Stimulated activated CD4-positive, alpha-beta T cell treated with anti-CD3 and anti-CD28 coated beads, Interleukin-1b, Interleukin-23, amount 100 ng/mL, for 4 hours (primary cell): ENCODE measurements around the gene TMEM86A.

Experiments used
- DNase-seq, 2 donors: peaks; one replicate each; pipeline ENCODE4 v3.0.0-alpha.2; 2020; ENCODE audit warnings: low read depth in 2 of 2

TMEM86A gene

GRCh38 chr11:18700375-18700774, 1.8 kb downstream of the TMEM86A start:
- DNase-seq, result no peak

GRCh38 chr11:18700872-18701271, 2.3 kb downstream of the TMEM86A start:
- DNase-seq, result no peak

DNA sequence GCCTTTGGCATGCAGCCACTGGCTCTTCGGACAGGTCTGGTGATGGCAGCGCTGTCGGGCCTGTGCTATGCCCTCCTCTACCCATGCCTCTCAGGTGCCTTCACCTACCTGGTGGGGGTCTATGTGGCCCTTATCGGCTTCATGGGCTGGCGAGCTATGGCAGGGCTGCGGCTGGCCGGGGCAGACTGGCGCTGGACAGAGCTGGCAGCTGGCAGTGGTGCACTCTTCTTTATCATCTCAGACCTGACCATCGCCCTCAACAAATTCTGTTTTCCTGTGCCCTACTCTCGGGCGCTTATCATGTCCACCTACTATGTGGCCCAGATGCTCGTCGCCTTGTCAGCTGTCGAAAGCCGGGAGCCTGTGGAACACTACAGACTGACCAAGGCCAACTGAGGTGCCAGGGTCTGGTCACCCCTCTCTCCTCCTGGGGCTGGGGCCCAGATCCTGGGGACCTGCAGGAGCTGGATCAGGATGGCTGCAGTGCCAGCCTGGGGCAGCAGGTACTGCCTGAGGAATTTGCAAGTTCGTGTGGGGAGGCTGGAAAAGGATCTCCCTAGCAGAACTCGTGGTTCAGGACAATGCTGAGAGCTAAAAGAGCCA, 3.1 kb downstream of the TMEM86A start:
- no peak for DNase-seq

DNA sequence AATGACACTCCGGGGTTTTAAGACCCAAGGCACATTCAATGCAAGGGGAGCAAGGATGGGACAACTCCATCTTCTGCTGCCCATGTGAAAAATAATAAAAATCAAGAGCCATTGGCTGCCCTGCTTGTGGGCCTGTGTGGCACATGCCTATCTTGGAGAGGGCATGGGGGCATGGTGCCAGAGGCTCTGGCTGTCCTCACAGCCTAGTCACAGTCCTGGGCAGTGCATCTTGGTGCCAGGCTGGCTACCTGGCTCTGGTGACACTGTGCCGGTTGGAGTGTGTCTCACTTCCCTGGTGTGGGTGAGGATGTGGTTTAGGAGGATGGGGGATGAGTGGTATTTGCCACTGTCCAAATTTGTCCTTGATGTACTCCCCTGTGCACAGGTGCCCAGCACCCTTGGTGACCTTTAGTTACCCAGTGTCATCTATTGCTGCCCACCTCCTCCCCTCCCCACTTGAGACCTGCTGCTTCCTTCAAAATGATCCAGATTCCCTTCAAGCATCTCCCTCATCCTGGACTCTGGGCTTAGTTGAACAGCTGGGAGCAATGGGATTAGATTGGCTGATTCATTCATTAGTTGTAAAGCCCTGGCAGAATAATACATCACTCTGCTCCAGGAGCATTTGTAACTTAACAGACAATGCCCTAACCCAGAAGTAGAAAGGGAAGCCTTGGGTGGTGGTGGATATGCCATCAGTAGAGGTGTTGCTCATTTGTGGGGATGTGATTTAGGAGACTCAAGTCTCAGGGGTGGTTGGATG, 4.6 kb downstream of the TMEM86A start:
- no peak for DNase-seq

DNA sequence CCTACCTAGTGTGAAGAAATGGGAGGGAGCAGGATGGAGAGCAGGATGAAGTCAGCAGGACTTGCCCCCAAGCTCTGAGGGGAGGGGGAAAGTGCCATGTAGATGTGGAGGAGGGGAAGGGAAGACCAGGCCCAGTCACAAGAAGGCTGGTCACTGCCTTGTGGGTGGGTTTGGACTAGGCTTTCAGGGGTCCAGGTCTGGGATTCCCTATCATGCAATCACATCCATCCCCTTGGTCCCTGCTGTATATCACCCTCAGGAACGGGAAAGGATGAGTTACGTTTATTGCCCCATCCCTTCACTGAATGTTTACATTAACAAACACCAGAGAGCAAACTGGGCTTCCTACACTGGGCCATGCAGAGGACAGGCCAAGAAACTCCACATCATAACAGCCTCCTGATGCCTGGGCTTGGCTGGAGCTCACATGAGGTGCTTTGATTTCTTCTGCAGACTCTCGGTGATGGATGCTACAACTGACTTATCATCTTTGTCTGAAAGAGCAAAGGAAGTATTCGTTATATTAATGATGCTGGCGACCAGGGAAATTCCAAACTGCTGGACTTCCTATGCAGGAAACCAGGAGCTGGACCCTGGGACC, 5.6 kb downstream of the TMEM86A start:
- no peak for DNase-seq

DNA sequence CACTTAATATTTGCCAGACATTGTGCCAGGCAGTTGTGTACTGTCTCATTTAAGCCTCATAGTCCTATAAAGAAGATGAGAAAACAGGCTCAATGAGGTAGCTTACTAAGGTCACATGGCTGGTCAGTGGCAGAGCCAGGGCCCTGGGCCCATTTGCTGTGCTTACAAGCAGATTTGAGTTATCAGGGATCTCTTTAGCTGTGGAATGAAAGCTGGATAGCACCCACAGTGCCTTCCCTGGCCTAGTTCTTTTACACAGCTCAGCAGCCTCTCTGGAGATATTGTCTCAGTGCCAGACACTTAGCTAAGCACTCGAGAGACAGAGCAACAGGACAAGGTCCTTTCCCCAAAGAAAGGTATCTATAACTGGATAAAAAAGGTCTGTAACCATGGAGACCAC, 6.1 kb downstream of the TMEM86A start:
- DNase-seq, result no peak

DNA sequence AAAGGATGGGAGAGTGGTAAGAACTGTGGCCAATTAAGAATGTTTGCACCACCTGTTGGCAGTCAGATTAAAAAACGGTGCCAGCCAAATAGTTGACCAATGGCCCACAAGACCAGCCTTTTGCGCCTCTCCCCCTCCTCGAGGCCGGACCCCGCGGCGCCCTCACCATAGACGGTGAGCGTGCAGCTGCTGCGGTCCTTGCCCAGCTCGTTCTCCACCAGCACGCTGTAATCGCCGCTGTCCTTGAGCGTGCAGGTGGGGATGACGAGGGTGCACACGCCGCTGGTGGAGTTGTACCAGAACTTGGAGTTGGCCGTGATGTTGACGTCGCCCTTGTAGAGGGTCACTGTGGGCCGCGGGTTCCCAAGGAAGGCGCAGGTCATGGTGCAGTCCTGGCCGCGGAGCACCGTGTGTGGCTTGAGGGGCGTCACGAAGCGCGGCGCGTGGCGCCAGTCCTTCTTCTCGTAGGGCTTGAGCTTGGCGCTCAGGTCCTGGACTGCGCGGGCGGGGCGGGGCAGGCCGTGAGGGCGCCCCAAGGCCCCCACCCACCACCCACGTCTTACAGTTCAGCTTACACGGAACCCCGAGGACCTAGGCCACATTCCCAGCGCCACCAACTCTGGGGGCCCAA, 7.2 kb downstream of the TMEM86A start:
- DNase-seq, result no peak

DNA sequence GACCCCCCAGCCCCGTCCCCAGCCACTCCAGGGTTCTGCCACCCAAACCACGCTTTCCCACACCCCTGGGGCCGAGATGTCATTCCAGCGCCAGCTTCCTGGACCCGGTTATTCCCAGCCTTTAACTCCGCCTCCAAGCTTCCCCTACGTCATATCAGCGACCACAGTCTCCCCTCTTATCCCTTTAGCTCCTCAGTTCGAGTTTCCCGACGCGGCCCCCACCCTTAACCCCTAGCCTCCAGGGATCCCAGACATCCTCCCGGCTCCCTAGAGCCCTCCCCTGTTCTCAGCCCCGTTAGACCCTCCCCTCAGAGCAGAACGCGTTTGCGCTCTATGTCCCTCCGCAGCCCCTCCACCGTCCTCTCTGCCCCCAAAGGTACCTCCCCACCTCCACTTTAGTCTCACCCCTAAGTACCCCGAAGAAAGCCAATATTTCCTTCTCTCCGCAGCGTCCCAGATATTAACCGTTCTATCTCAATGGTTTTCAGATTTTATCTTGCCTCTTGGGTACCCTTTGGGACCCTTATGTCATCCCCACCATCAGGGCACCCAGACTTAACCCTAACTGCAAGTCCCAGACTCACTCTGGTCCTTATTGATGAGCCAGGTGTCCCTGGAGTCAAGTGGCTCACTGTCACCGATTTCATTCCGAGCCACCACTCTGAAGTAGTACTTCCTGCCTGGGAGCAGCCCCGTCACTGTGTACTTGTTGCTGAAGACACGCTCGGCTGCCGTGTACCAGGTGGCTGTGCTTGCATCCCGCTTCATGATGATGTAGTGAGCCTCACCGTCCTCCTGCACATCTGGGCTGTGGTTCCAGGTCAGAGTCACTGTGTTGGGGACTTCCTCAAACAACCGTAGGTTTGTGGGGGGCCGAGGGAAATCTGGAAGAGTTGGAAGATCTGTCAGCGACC, 8.0 kb downstream of the TMEM86A start:
- peak; percentile 27 to 44 for DNase-seq

DNA sequence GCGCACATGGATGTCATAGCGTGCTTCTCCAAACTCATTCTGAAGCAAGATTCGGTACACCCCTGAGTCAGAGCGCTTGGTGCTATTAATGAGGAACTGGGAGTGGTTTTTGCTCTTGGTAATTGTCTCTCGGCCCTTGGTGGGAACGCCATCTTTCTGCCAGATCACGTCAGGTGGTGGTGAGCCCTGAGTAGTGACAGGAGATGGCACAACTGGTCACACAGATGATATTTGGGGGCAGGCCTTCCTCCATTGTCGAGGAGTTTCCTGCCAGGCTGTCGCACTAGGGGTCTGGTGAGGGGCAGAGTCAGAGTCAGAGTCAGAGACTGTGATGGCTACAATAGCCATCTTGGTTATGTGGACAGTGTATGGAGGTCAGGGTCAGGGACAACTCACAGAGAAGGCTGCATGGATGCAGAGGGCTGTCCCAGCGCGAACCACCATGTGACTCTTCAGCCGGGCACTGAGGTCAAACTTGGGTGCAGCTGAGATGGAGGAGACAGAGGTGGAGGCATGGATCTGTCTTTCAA, 9.3 kb downstream of the TMEM86A start:
- no peak for DNase-seq

GRCh38 chr11:18709414-18709813, 10.8 kb downstream of the TMEM86A start:
- no peak for DNase-seq

DNA sequence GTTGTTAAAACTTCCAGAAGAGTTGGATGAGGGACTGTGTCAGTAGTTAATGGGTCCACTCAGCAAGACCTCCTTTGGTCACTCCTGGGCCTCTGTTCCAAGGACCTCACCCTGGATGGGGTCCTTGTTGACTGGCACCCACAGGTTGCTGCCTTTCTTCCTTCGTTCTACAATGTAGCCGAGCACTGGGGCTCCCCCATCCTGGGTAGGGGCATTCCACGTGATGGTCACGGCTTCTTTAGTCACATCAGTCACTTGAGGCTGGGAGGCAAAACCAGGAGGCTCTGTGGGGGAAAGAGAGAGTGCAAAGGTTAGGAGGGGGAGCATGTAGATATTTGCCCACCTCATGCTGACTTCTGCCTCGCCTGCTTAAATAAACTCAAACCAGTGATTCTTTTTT, 12.0 kb downstream of the TMEM86A start:
- DNase-seq, result no peak

DNA sequence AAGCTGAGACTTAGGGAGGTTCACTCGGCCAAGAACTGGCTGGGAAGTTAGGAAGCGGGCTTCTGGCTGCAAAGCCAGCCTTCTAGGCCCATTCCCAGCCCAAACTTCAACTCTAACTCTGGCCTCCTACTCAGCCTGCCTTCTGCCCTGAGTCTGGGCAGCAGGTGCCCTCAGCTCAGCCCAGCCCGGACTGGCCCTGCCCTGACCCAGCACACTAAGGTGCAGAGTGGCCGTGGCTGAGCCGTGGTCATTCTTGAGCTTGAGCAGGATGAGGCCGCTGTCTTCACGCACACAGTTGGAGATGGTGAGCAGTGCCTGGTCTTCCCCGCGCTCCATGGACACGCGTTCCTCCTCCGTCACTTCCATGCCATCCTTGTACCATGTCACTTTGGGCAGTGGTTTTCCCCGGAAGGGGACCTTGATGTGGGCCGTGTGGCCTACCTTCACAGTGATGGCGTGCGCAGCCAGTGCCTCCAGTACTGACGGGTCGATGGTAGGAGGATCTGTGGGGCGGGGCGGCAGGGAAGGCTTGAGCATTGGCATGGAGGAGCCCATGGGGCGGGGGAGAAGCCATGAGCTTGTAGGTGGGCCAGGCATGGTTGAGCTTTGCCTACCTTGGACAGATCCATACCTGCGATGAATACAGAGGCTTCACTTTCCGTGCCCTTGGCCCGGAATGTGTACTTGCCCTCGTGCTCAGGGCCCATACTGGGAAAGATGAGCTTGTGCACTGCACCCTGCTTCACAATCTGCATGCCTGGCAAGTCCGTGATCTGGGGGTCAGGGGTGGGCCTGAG, 15.3 kb downstream of the TMEM86A start:
- no peak for DNase-seq

- DNase-seq, result no peak
These were observed 15.8 kb downstream of the TMEM86A start for GRCh38 chr11:18714443-18714780.

- DNase-seq, result no peak
These were observed 16.9 kb downstream of the TMEM86A start for GRCh38 chr11:18715476-18715875.

GRCh38 chr11:18720091-18720807, 21.7 kb downstream of the TMEM86A start:
- DNase-seq, result no peak

DNA sequence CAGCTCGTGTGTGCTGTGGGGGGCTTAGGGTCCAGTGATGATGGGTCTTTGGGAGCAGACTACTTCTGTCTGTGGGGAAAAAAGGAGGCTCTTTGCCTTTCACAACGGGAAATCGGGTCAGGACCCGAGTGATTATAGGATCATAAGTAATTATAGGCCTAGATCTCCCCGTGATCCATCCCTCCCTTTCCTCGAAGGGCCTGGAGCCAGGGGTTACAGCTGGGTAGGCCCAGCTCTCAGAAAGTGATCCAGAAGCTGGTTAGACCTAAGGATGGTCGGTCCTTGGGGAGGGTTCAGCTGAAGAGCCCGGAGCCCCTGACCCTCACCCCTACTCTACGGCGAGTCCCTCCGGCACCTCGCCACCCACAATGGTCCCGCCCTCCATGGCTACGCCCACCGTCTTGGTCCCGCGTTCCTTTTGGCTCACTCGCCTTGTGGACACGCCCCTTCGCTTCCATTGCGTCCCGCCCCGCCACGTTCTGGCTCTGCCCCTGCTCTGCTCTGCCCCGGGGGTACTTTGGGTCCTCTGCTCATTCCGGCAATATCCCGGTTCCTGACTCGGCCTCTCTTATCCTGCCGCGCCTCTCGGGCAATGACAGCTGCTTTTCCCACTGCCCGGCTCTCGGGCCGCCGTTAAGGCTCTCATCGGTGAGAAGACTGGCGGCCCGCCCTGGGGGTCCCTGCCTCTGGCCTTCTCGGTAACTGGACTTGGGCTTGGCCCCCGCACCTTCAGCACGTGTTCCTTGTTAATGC, 22.4 kb downstream of the TMEM86A start:
- peak; percentile 76 to 77 for DNase-seq

DNA sequence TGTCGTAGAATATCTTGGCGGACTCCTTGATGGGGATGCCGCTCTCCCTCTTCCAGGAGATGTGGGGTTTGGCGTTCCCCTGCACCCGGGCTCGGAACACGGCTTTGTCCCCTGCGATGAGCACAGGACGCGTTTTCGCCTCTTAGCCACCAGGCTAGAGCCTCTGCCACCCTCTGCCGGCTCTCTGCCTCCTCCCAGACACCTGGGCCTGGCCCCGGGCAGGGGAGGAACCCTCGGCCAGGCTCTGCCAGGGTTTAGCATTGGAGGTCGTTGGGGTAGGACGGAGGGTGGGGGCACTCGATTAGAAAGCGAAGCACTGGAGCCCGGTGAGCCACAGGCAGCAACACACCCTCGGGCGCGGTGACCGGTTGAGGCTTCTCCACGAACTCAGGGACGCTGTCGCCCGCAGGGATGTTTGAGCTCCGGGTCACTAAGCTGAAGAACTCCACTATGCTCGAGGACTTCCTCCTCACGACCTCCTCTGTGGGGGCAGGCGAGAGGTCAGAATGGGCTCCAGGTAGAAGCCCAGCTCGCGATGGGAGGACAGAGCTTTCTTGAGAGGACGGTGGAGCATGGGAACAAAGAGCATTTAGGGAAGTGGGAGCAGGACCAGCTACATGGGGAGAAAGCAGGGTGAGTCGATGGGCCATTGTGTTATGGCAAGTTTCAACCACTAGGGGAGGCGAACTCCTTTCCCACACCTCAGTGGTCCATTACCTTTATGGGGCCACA, 23.1 kb downstream of the TMEM86A start:
- peak in 1 of 2 donors; percentile 17 for DNase-seq

DNA sequence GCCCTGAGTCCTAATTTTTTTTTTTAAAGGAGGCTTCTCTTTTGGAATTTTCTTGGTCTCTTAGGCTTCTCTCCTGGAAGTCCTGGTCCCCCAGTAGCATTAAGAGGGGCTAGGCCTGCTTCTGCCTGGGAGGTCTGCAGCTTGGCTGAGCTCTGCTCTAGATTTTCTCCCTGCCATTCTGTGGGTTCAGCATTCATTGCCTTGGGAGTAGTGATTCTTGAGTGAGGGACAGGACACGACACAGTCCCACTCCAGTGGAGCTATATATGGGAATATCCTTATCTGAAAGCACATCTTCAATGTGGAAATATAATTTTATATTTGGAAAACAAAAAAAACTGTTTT, 23.7 kb downstream of the TMEM86A start:
- no peak for DNase-seq

DNA sequence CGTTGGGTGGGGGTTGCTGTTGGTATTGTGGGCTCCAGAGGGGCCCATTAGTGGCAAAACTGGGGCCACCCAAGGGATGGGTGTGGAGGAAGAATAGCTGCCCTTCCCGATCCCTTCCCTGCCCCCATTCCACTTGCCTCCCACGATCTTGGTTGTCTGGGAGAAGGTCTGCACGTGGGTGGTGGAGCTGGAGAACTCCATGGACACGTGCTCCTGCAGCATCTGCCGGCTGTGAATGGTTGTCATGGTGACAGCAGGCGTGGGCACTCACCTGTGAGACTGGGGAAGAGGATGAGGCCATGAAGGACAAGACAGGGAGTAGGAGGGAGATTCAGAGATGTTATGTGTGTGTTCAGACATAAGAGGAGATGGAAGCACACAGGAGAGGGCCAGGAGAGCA, 25.4 kb downstream of the TMEM86A start:
- DNase-seq, result no peak
